Ramos (cell line): ENCODE results near the gene CDON.

Source experiments
- in situ Hi-C: fragments of 300-500 bp; cut with MboI; formaldehyde crosslinking; loops from one replicate; pipeline ENCODE4 v1.14.3; 2022; ENCODE audit warnings: low sequenced_read_pairs; ENCODE audit not compliant: unreplicated experiment

The CDON gene

GRCh38 chr11:125948278-125949051, 114.2 kb downstream of the CDON start:
- in situ Hi-C loops: no loop called here

GRCh38 chr11:125947419-125948277, 115.0 kb downstream of the CDON start:
- in situ Hi-C loops: no loop called here

DNA sequence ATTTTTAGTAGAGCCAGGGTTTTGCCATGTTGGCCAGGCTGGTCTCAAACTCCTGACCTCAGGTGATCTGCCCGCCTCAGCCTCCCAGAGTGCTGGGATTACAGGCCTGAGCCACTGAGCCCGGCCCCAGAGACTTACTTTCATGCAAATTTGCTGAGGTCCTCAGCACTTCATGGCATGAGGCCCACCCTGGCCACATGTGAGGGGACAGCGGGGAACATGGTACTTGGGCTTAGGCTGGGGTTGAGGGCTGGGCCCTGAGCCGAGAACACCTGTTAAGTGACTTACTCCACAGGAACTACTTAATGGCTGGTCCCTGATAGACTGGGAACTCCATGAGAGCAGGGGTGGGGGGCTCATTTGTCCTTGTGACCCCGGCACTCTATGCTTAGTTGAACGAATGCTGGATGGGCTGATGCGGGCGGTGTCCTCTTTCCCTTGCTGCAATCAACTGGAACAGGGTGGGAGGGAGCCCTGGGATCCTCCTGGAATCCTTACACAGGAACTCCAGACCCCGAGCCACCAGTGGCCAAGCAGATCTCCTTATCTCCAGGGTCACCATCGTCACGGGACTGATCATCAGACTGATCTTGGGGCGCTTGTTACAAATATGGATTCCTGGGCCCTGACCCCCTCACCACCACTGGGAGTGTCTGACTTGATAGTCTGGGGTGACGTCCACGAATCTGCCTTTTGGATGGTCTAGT, 115.8 kb downstream of the CDON start:
- in situ Hi-C loops: no loop called here

DNA sequence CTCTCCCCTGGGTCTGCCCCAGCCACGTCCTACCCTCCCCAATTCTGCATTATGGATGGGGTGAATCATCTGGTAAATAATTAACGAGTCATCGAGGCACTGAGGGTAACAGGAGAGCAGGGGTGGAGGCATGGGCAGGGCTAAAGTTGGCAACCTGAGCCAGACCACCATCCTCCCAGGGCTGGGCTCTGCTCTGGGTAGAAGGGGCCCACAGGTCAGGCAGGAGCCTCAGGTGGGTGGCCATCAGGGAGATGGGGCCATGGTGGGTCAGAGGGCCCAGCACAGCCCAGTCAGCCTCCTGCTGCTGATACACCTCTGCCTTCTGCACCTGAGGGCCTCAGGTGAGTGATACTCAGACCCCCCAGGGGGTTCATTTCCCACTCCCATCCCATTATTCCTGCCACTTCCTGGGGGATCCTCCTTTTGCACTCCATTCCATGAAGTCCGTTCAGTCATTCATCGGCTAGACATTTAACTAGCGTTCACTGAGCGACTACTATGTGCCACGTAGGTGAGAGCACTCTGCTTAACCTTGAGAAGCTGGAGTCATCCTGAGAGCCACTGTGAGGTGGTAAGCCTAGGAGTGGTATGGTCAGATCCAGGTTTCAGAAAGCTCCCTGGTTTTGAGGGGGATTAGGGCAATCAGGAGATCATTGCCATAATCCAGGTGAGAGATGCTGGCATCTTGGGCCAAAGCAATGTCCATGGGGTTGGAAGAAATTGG, 116.7 kb downstream of the CDON start, which contains the start of gene VSIG10L2:
Gene VSIG10L2 (plus strand): TSS at position 248 of the 724 bp plus-strand sequence. CDS start 12 bp downstream, at position 260.
- in situ Hi-C loops: no loop called here

DNA sequence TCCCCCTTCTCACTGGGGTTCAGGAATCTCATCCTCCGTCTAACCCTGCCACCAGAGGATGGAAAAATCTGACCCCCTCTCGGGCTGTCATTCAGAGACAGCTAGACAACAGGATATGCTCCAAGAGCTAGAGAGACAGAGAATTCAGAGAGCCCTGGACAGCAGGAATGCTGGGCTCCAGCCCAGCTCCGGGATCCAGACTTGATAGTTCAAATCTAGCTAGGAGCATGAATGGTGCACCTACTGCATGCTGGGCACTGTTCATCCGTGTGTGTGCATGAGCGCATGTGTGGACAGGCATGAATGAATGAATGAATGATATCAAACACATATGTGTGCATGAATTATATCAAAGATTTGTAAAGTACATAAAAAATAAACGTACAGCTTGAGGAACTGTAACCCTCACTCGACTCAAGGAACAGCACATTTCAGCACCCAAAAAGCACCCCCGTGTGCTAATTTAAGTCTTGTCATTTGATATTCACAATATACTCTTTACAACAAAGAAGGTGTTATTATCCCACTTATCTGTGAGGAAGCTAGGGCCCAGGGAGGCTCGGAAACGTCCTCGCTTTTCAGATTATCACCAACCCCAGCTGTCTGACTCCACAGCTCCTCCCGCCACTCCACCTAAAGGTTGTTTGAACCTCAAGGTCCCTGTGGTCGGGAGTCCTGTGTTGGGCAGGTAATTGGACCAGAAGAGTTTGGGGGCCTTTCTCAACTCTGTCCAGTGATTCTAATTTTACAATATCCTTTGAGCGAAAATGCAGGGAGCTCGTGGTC, 117.5 kb downstream of the CDON start:
- in situ Hi-C loops: no loop called here

DNA sequence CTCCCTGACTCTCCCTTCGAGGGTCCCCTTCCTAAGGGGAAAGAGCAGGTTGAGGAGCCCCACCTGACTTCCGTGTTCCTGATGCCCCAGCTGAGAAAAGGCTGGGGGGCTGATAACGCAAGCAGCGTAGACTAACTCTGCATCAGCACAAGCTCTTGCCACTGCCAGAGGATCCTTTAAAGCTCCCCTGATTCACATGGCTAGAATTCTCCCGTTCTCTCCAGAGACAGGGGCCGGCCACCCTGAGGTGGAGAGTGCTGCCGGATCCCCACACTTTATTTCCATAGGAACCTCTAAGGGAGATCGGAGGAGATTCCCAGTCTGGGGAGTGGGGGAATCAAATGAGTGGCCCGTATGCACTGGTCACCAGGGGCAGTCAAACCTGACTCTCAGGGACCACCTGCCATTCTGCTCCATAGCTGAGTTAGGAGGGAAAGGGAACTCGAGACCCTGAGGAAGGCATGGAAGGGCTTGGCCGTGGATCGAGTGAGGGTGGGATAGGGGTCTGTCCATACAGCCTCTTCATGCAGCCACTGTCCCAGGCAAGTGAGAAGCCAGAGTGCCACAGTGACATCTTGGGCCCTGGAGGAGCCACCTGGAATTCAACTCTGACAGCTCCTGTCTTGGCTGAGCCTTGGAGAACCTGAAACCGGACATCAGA, 118.2 kb downstream of the CDON start:
- in situ Hi-C loops: no loop called here

DNA sequence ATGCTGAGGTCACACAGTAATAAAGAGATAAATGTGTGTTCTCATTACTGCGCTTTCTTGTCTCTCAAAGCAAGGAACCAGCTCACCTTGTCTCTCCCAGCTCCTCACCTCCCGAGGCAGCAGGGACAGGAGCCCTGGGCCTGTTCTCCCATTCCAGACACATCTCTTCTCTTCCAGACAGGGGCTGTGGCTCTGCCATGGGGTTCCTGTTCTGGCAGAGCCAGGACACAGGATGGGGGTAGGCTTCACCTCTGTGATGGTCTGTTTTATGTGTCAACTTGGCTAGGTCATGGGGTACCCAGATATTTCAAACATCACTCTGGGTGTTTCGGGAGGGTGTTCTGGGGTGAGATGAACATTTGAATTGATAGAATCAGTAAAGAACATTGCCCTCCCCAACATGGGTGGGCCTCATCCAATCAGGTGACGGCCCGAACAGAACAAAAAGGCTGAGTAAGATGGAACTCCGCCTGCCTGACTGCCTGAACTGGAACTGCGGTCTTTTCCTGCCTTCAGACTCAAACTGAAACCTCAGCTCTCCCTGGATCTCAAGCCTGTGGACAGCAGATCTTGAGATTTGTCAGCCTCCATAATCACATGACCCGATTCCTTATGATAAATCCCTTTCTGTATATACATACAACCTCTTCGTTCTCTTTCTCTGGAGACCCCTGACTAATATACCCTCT, 118.9 kb downstream of the CDON start:
- in situ Hi-C loops: no loop called here

- in situ Hi-C loops: no loop called here
These were observed 119.8 kb downstream of the CDON start for GRCh38 chr11:125942771-125943428.

DNA sequence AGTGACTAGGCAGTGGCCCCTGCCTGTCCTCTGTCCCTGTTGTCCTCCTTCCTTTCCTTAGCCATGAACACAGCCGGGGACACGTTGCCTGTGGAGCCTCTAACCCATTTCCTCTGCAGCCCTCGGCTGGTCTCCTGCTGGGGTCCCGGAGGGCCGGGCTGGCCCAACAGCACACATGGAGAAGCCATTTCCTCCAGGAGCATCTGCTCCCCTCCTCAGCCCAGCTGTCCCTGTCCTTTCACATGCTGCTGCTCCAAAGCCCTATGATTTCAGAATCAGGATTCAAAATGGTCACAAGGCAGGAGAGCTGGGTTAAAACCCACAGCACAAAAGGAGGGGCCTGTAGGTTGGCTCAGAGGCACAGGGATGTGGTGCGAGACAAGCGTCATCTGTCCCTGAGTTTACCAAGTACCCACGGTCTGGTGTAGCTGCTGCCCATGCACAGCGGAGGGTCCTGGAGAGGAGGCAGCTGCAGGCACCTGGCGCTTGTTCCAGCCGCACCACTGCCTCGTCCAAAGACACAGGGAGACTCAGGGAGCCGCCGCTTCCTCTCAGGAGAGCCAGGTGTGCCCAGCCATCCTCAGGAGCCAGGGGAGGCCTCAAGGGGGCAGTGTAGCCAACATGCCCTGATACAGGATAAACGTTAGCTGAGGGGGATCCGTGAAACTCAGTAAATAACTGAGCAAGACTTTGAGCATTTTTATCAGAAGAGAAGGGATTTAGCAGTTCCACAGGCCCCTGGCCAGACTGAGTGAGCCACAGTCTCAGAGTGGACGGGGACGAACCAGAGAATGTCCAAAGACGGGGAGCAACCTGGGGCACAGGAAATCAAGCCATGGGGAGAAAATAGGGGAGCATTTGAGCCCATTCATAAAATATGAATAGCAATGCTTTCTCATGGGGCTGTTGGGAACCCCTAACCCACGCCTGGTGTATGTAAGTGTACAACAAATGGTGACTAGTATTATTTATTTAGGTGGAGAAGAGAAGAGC, 120.8 kb downstream of the CDON start:
- in situ Hi-C loops: no loop called here

- in situ Hi-C loops: no loop called here
These were observed 121.4 kb downstream of the CDON start for GRCh38 chr11:125941267-125941618.

DNA sequence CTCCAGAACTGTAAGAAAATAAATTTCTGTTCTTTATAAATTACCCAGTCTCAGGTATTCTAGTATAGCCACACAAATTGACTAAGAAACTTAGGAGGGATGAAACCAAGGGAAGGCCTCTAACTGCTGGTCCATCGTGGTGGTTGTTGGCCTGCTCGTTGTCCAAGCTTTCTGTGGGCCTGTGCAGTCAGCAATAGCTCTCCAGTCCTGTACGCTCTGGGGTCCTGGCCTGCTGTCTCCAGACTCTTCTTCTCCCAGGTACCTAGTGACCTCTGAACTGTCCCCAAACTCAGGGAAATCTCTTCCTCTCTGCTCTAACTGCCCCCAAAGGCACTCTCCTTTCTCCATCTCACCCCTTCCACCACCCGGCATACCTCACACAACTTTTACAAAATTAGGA, 122.5 kb downstream of the CDON start:
- in situ Hi-C loops: no loop called here

GRCh38 chr11:125939081-125939521, 123.6 kb downstream of the CDON start:
- in situ Hi-C loops: no loop called here

DNA sequence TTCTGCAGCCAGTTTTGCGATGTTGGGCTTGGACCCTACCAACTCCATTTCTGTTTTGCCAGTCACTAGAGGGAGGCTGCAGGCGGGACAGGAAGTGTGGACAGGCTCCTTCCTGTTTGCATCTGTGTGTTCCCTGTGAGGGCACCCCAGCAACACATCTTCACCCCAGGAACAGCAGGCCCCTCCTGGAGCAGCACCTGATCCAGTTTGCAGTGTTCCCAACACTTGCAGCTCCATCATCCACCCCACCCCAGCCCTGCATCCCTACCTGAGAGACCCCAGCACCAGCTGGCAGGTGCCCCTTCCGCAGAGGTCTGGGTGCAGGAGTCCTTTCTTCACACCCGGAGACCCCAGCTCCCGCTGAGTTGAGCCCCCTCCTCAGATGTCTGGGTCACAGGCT, 124.2 kb downstream of the CDON start:
- in situ Hi-C loops: no loop called here

DNA sequence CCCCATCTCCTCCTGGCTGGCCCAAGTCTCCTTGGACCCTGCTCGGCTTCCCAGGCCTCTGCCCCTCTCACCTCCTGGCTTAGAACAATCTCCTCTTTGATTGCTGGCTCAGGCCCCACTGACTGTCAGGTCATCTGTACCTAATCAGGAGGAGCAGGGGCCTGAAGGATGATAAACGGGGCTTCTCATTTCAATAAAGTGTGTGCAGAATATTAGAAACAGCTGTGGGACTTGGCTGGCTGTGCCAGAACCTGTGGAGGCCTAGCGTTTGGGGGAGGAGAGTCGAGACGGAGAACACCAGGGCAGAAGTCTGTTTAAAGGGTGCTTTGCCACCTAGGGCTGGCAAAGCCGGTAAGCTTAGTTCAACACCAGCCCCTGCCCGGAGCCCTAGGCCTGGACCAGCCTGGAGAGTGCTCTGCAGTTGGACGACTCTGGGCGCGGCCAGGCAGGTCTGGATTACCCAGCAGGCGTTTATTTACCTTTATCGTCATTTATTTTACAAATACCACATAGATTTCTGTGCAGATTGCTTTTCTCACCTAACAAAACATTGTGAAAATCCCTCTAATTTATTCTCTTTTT, 127.0 kb downstream of the CDON start:
- in situ Hi-C loops: no loop called here

DNA sequence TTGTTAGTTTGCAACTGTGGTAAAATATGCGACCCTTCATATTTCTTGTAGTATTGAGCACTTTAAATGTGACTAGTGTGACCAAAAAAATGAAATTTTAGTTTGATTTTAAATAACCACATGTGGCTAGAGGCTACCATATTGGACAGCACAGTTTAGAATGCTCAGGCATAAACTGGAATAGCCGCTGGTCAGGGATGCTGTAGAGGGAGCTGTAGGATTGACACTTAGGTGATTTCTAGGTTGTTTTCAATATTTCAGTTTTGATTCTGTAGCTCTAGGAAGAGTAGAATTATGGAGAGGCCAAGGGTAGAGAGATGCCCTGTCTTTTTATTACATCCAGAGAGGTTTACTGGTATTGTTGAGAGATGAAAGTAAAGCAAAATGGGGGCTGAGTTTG, 127.6 kb downstream of the CDON start:
- in situ Hi-C loops: no loop called here

DNA sequence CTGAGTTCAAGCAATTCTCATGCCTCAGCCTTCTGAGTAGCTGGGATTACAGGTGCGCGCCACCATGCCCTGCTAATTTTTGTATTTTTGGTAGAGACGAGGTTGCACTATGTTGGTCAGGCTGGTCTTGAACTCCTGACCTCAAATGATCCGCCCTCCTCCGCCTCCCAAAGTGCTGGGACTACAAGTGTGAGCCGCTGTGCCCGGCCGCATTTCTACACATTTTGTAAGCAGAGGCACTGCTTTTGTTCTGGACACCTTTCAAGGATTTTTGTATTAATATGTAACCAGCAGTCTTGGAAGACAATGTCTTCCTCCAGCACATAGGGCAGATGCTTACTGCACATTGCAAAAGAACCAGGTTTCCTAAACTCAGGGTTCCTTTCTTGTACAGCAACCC, 128.2 kb downstream of the CDON start:
- in situ Hi-C loops: no loop called here
